NT2/D1 (cell line): Measurements from ENCODE around the gene ATAD3C.

Source experiments
- YY1 ChIP-seq: IDR thresholded peaks from 2 replicates; pipeline ENCODE4 v1.6.1; 2011; ENCODE audit not compliant: insufficient read length, insufficient read depth
- ZNF274 ChIP-seq: IDR thresholded peaks from 2 replicates; pipeline ENCODE4 v1.6.1; 2011; ENCODE audit warnings: mild to moderate bottlenecking, low read depth, low read length

- TF ChIP-seq YY1 (no peak), ZNF274 (no peak)
Measured at GRCh38 chr1:1452882-1453281, 3.4 kb downstream of the ATAD3C start.
